Activated CD8-positive, alpha-beta memory T cell treated with anti-CD3 and anti-CD28 coated beads, Interleukin-2, amount 50 U/mL, for 1 hour (primary cell): ENCODE data around the gene ABHD5.

ENCODE experiments used
- DNase-seq: peaks from one replicate; pipeline ENCODE4 v3.0.0-alpha.2; 2020; ENCODE audit errors: extremely low read depth

ABHD5 gene

GRCh38 chr3:43779850-43780249 is 89.1 kb downstream of the ABHD5 start:
- DNase-seq = no peak

DNA sequence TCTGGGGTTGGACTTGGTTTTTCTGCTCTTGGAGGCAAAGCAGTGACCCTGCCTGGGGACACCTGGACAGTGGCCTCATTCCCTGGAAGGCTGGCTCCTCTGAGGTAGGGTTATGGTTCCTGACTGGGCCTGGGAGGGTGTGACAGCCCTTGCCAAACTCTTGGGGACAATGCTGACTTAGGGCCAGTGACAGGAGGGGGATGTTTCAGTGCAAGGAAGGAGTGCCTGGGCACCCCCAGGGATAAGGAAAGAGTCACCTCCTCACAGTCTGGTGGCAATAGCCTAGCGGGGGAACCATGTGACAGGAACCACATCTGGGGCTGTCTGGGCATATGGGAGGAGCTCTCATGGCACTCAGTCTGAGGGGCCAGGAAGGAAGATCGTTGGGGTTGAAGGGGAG is 91.8 kb downstream of the ABHD5 start:
- DNase-seq = no peak
